GM18508 (cell line): Measurements from ENCODE around the gene PROSER1.
A peak's percentile ranks its signal among the peaks of the same experiment; 100 is the strongest.
"Not testable (repeated sequence)": the region's sequence is repeated elsewhere in the genome, so short reads cannot be mapped to it uniquely, and the experiment has no call there.

Experiments
- ATAC-seq: cut with Tn5 transposase; IDR thresholded peaks from one replicate; pipeline ENCODE4 v1.9.1; 2021; ENCODE audit warnings: moderate number of reproducible peaks; ENCODE audit not compliant: insufficient read depth, unreplicated experiment

The PROSER1 gene

DNA sequence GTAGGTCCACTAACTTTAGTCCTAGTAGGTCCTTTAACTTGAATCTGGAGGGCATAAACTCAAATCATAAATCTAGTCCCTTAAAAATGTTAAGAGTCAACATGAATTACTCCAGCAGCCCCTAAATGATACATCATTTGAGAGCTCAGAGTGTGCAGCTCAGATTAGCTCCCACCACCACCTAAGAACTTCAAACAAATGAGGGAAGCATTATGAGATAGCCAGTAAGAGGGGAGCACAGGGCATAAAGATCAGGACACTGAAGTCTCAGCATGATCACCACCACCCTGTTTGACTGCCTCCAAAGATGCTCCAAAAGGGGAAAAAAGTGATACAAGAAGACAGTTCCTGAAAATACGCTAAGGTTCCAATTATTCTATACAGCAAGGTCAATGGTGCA lies 5.7 kb downstream of the PROSER1 start:
- ATAC-seq: no peak

DNA sequence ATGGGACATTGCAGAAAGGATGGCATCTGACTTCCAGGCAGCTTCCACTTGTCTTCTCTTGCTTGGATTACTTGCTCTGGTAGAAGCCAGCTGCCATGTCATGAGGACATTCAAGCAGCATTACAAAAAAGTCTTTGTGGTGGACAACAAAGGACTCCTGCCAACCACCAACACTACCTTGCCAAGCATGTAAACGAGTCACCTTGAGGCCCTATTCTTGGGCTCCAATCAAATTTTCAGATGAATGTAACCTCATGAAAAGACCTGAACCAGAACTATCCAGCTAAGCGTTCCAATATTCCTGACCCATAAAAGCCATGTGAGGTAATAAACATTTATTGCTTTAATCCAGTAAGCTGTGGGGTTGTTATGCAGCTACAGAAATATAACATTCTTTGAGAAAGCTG lies 12.5 kb downstream of the PROSER1 start:
- no peak for ATAC-seq

DNA sequence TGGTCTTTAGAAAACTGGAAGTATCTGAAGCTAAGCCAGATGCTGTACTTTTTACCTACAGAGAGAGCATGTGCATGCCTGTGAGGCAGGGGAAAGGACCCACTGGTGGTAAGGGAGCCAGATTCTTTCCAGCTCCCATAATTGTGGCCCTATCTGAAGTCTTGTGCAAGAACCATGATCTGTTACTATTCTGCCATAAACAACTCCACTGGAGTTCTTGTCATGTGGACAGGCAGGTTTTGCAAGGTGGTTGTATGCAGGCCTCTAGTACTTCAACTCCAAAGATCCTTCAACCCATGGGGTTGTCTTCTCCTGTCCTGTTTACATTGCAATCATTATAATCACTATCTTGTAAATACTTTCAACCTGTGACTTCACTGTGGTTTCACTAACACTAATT lies 14.1 kb downstream of the PROSER1 start:
- ATAC-seq: no peak

DNA sequence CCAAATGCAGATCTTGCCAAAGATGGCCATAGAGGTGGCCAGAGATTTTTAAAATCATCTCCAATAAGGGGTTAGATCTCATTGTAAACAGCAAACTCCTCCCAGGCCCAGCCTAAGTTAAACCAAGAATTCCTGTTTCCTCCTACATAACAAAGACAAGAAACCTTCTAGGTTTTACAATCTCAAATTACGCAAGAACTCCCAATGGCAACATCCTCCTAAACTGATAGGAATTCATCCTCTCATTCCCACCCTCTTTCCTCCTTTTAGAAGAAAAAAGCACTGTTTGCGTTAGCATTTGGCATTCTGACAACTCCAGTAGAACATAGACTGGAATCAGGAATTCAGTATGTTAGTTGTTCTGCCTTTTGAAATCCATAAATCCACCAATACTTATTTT lies 14.6 kb downstream of the PROSER1 start:
- ATAC-seq: no peak

DNA sequence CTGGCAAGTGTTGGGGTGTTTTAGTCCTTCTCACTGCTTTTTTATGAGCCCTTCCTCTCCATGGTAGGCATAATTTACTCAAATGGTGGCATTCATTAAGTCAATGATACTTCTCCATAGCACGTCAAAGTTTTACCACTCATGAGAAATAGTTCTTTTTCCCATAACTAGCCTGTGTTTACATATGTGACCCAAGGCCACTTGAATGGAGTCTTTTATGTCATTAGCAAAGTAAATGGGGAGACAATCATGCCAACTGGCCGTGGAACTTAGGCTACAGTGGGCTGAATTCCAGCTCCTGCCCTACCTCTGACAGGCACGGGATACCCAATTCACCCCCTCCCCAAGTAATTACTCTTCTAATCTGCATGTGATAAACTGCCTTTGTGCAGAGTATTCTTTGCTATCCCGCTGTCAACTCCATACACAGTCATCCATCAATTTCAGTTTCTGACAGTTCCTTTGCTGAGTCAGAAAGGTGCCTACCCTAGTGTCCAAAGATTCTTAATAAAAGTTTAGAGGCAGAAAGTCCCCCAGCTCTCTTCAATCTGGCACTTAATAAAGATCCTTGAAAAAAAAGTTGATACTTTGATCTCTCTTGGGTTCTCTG lies 16.9 kb downstream of the PROSER1 start:
- no peak for ATAC-seq

DNA sequence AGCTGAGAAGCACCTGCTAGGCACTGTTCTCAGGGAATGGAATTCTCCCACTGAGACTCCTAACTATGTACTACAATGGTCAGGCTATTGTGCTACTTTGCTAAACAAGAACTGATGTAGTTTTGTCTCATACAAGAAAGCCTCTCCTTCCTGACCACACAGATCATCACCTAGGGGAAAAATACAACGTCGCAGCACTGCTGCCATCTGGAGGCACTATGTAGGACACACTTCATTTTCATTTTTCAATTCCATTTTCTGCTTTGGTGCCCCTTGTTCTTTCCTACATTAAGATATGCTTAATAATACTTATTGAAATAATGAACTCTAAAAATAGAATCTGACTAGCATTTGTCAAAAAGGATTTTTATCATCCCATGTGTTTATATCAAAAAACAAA lies 21.1 kb downstream of the PROSER1 start:
- peak; percentile 82 for ATAC-seq

DNA sequence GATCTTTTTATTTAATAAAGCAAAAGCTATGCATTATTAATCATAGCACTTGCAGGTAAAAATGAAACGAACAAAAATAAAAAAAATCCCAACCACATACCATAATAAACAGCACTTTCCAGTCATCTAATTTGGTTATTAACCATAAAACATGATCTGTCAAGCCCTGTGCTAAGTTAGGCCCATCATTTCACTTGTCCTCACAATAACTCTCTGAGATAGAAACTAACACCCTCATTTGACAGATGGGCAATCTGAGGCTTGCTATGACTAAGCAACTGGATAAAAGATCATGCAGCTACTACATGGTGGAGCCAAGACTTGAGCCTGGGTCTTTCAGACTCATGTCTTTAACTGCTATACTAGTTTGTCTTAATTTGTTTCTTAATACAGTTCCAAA lies 21.8 kb downstream of the PROSER1 start:
- ATAC-seq: peak; percentile 79

DNA sequence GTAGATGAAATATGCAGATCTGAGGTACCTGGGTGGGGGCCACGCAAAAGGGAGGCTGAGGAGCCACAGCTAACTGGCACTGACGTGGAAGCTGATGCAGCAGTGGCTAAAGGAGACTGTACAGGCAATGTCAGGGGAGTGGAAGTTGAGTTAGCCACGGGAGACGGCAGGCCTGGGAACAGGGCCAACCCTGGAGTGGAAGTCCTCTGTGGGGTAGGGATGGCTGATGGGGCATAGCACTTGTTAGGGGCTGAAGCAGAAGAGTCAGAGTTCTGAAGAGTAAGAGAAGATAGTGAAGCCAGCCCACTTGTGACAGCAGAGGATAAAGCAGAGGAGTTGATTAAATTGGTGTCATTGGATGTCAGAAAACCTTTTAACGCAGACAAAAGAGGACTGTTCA lies 24.4 kb downstream of the PROSER1 start:
- no peak for ATAC-seq

DNA sequence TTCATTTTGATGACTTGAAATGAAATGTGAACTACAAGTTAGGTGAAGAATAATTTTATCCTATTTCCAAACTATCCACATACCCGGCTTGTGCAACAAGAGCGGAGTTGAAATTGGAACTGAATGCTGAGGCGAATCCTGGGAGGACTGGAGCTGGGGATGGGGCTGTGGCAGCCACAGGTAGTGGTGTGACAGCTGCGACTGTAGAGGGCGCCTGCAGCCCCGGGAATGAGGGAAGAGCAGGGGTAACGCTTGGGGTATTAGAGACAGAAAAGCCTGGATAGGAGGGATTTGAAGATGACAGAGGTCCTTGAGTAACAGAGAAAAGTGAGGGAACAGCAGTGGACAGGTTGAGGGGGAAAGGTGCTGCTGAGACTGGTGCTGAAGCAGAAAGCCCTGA lies 25.3 kb downstream of the PROSER1 start:
- ATAC-seq: no peak

DNA sequence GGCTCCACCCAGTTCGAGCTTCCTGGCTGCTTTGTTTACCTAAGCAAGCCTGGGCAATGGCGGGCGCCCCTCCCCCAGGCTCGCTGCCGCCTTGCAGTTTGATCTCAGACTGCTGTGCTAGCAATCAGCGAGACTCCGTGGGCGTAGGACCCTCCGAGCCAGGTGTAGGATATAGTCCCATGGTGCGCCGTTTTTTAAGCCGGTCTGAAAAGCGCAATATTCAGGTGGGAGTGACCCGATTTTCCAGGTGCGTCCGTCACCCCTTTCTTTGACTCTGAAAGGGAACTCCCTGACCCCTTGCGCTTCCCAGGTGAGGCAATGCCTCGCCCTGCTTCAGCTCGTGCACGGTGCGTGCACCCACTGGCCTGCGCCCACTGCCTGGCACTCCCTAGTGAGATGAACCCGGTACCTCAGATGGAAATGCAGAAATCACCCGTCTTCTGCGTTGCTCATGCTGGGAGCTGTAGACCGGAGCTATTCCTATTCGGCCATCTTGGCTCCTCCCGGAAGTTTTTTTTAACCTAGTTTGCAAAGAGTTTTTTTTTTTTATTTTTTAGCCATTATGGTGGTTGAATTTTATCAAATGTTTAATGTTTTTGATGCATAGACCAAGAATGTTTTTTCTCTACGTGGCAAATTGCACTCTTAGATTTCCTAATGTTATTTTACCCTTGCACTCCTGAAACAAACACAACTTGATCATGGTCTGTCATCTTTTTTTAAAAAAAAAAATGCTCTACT lies 31.3 kb downstream of the PROSER1 start:
- ATAC-seq: not testable (repeated sequence)

DNA sequence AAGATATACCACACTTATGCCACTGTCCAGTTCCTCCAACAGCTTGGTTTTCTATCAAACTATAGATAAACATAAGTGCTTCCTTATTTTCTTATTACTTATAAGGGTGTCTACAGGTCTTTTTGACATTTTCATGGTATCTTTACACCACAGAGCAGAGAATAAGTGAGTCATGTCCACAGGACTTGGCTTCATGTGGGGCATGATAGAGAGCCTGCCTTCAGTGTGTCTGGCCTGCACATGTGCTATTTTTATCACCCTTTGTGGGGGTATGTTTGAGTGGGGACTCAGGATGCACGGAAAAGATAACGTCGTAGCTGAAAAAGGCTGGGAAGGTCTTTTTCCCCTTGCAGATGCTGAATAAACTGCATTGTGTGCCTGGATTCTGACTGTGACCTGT lies 39.1 kb downstream of the PROSER1 start:
- ATAC-seq: no peak

DNA sequence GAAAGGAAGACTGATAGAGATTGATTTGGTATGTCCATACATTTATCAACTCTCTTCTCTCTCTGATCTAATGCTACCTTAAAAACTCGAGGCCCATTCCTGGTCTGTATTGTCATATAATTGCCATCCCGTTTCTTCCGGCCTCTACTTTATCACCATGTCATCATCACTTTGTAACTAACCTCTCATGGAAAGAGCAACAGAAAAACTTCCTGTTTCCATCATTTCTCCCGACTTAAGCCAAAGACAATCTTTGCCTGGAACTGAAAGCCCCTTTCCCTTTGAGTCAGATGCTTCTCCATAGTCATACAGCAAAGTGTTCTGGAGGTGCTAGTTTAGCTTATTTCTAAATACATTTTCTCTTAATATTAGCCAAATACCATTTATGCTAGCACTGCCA lies 44.5 kb downstream of the PROSER1 start:
- ATAC-seq: no peak

DNA sequence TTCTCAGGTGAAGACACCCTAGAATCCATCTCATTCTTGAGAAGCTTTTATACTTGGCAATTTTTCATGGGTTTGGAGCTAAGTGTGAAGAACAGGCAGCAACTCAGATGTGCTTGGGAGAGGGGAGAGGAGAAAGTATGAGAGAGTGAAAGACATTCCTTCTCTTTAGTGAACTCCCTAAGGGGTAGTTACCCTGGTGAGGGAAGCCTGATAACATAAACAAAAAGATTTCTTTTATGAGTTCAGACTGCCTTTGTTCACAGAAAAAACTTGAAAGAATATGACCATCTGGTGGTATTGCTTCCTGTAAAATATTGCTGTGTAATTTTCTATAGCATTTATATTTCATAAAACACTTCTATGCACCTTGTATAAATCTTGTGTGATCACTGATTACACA lies 47.2 kb downstream of the PROSER1 start, which contains the start of gene STOML3:
STOML3 (minus strand) TSS at position 139 of the 400 bp plus-strand sequence; CDS start at position 29, 110 bp downstream.
- no peak for ATAC-seq

DNA sequence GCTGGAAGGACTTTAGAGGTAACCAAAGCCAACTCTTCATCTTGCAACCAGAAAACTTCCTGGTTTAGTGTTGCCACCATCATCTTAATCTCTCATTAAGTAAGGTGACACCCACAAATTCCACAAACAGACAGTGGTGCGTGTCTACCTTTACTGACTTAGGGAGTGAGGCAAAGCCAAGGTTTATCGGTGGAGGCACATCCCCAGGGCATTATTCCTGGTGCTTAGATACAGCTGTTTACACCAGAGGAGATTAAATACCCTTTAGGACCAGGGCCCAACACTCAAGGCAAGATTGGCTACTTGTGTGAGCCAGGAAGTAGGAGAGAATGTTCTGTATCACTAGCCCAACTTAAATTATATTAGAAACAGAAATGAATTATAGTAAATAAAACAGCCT lies 56.8 kb downstream of the PROSER1 start:
- ATAC-seq: no peak

DNA sequence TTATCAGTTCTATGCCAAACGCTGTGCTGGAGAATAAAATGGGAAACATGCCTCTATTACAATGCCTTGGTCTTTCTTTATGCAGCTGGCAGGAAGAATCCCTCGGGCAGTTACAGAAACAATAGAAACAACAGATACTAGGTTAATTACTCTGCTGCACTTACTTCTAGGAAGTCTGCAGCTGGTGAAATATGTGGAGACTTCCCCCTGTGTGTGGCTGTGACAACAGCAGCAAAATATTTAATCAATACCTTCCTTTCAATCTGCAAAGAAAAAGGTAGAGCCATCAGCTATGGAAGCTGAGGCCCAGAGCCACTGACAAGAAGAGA lies 57.2 kb downstream of the PROSER1 start:
- no peak for ATAC-seq

DNA sequence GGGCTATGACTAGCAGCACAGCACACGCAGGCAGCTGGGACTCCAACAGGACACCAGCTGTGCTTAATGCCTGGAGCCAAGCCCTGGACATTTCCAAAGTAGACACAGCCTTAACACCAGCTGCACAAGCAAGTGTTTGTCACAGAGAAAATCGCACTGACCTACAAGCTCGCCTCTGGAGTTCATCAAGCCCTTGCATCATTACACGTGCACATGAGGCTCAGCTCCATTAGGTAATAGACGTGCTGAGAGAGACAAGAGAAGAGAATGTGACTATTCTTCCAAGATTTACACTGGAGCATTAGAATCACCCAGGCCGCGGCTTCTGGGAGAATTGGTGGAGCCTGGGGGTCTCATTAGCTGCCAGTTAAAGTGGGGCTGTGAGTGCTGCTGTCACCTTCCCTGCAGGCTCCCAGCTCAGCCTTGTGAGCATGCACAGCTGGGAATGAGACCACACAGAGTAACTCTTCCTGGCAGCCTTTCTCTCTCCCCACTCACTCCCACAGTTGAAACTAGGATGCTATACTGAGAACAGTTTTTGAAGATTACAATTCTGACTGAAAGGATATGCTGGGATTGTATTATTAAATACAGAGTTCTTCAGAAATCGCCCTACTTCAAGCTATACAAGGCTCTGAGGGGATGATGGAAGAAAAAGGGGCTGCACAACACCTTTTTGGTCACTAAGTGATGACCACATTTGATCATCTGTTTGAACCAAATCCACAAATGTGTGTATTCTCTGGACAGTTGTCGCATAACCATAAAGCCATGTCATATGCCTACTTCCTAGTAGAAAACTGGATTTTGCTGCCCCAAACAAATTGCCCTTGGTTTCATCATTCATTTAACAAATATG lies 57.8 kb downstream of the PROSER1 start:
- ATAC-seq: no peak

DNA sequence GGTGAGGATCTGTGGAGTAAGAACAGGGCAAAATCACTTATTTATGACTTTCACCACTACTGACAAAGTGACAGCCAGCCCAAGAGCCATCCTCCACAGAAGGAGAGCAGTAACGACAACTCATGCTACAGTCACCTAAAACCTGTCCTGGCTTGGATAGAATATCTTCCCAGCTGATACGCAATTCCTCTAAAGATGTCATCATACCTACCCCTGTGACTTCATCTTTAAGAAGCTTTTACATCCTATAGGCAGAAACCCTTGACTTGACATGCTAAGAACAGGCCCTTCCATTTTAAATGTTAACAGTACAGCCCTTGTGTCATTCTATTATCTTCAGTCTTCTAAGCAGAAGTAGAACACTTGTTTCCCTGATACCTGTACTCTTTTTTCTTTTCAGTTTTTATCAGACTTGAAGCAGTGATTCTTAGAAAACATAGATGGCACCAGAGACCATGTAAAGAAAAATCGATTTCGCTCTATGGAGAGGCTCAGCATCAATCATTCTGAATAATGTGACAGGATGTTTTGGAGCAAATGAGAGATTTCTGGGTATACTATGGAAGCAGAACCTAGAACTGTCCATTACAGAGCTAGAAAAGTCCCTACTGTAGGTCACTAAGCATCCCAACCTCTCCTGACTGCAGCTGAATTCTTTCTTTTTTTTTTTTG lies 67.4 kb downstream of the PROSER1 start:
- no peak for ATAC-seq

DNA sequence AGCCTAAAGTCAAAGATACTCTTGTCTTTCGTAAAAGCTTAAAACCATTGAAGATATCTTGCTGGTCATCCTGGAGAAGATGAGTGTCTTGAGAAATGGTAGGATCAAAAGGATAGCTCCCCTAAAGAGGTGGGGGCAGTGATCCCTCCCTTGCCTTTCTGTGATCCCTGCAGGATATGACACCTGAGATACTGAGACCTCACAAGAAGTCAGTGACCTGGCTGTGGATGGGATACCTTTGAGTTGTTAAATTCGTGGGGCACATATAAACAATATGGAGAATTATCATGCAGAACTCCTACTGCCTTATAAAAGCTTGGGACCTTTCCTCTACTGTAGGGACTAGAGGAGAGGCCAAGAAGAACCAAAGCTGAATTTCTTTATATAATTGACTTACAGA lies 68.7 kb downstream of the PROSER1 start:
- no peak for ATAC-seq

DNA sequence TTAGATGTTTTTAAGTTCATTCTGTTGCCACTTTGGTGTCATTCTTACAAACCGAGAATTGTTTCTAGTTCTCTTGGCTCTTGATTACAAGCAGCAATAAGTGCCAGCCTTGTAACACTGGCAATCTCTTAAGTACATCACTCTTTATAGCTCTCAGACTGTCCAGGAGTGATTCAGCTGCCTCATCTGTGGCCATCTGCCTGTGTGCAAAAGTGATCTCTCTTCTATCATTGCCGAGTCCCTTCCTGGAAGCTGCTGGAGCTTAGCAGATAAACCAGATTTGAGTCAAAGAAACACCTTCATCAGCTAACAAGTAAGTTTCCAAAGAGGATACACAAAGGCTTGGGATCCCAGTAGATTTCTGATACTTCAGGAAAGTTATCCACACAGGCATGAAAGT lies 70.4 kb downstream of the PROSER1 start:
- ATAC-seq: no peak

DNA sequence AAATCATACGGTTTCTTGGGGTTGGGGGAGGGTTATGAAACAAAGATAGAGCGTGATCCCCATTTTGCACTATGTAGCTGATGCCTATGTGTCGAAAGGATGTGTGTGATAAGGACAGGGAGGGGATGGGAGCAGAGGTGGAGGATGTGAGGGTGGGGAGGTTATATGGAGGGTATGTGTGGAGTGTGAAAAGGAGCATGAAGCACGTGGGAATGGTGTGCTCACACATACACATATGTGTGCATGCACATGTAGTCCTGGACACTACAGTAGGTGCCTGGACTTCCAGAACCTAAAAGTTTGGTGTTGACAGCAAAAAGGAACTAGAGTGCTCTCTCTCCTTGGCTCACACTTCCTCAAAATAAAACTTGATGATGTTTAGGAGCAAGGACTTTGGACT lies 72.6 kb downstream of the PROSER1 start:
- no peak for ATAC-seq

DNA sequence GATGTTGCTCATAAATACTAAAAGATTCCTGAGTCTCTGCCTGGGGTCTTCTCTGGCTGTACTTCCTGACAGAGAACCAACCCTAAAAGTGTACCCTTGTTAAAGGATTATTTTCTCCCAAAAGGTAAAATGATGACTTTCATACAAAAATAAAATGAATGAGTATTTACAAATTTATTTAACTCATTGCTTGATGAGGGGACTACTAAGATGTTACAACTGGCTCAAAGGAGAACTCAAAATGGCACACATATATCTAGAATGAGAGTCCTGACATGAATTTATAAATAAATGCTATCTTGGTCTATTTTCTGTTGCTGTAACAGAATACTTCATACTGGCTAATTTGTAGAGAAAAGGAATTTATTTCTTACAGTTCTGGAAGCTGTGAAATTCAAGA lies 77.7 kb downstream of the PROSER1 start:
- no peak for ATAC-seq
